ENCODE measurements around the gene CDHR3. TPM values are rescaled to one million over a fixed set of nuclear protein-coding genes. Genes with fewer than 3 reads are reported as not detected.

The CDHR3 gene
- total and polyA plus RNA-seq, 2 of the 8 experiments (the other 6 are each of a cell fraction or from before 2014, with no cell fraction given) = 6.4 to 6.8 TPM

- no peak overlapping the region for H3K23ac ChIP-seq (ENCODE audit: insufficient read length)
- TF ChIP-seq ATF2 (IDR thresholded peaks at IDR 0.05; ENCODE audit: low read length) (no peak), CBX8 (IDR thresholded peaks at IDR 0.05; ENCODE audit: borderline replicate concordance, low read depth, low read length) (no peak), TAF1 (IDR thresholded peaks at IDR 0.05; ENCODE audit: low read depth, low read length) (no peak), ZNF274 (IDR thresholded peaks at IDR 0.05; ENCODE audit: borderline replicate concordance, extremely low read depth, low read length) (no peak), RNF2 (IDR thresholded peaks at IDR 0.05; ENCODE audit: borderline replicate concordance, low read depth, low read length, missing control alignments, poor library complexity, severe bottlenecking) (no peak), BRCA1 (IDR thresholded peaks at IDR 0.05; ENCODE audit: low read depth, low read length) (no peak), BCL11A (IDR thresholded peaks at IDR 0.05; ENCODE audit: low read depth in 2 of 2, low read length in 2 of 2) (no peak), KDM5A (IDR thresholded peaks at IDR 0.05; ENCODE audit: low read length) (no peak), ATF3 (IDR thresholded peaks at IDR 0.05; ENCODE audit: insufficient read depth, low read depth, low read length) (no peak)
- H3K4me2 ChIP-seq (ENCODE audit: insufficient read depth in 1 of 2, low read depth in 2 of 2, low read length in 2 of 2) = no peak overlapping the region
- H3K79me2 ChIP-seq (ENCODE audit: control insufficient read depth in 1 of 2, insufficient read depth in 2 of 2, low read length in 2 of 2) = no peaks in the 10 kb centered on the region
- no peak overlapping the region for H2BK120ac ChIP-seq (replicated peaks; ENCODE audit: low read depth, low read length)
- no peak overlapping the region for H3K4me3 ChIP-seq (ENCODE audit: extremely low read depth in 1 of 4, insufficient read depth in 2 of 4, low read depth in 3 of 4, low read length in 4 of 4)
- no peak for FAIRE-seq
- H3K9me3 ChIP-seq (ENCODE audit: insufficient read depth in 2 of 2, low read depth in 1 of 2, low read length in 1 of 2) = no peaks in the 10 kb centered on the region
- no peak overlapping the region for H3K18ac ChIP-seq (ENCODE audit: extremely low read depth, low read length)
- H3K56ac ChIP-seq (replicated peaks; ENCODE audit: insufficient read length, low read depth, low read length) = no peak overlapping the region
- no peak overlapping the region for H3K14ac ChIP-seq (ENCODE audit: insufficient read length)
- H2BK15ac ChIP-seq (ENCODE audit: low read length) = no peak overlapping the region
- no peaks in the 10 kb centered on the region for H3K79me1 ChIP-seq (ENCODE audit: low read depth, low read length)
- ChIA-PET CTCF (ENCODE audit: partially characterized antibody) (interaction anchor here (1.0 to 2.3 kb wide), 4 partner anchors 11 to 85 kb away, joined by 3 to 6 read pairs (median 5); no protein-coding TSS in a partner anchor), POLR2A (ENCODE audit: partially characterized antibody) (interaction anchor here (3.8 kb wide), 1 partner anchor 10 kb away, joined by 15 read pairs; no protein-coding TSS in a partner anchor)
- H2AFZ ChIP-seq (ENCODE audit: low read length) = no peak overlapping the region
- H3K4ac ChIP-seq (replicated peaks; ENCODE audit: insufficient read length, low read depth, low read length) = no peak overlapping the region
- H4K91ac ChIP-seq (replicated peaks; ENCODE audit: insufficient read length, low read length) = no peak overlapping the region
- H3K9ac ChIP-seq (replicated peaks in 1 of 4; ENCODE audit: extremely low read depth in 1 of 4, low read depth in 3 of 4, low read length in 3 of 4) = no peak overlapping the region
- no peak overlapping the region for H2BK20ac ChIP-seq (ENCODE audit: low read length)
- no peak for DNase-seq (ENCODE audit: low read depth in 1 of 2, low spot score in 2 of 2)
- H2AK5ac ChIP-seq (ENCODE audit: low read depth, low read length) = no peak overlapping the region
- no peak overlapping the region for H2BK12ac ChIP-seq (ENCODE audit: low read depth, low read length)
- no peak overlapping the region for H4K8ac ChIP-seq (ENCODE audit: extremely low read depth, insufficient read depth, low read length)
- WGBS, 2 experiments (ENCODE audit: extremely low coverage in 1 of 2, insufficient coverage in 1 of 2, insufficient read length in 1 of 2, insufficient replicate concordance in 2 of 2, low coverage in 1 of 2, low lambda C conversion rate in 2 of 2, missing lambda C conversion rate in 1 of 2) = 96% methylated on average over 18 of the region's 18 CpGs; no CpG with 5 or more reads in 1 of the 2 experiments
- no peak overlapping the region for H4K5ac ChIP-seq (ENCODE audit: insufficient read length, low read depth, low read length)
- no peaks in the 10 kb centered on the region for H3K4me1 ChIP-seq (replicated peaks in 1 of 4; ENCODE audit: control insufficient read depth in 3 of 4, insufficient read depth in 4 of 4, low read length in 3 of 4)
- no peak overlapping the region for H2BK5ac ChIP-seq (ENCODE audit: low read depth, low read length)
- no peaks in the 10 kb centered on the region for H4K20me1 ChIP-seq (replicated peaks in 1 of 2; ENCODE audit: control insufficient read depth in 1 of 2, insufficient read depth in 2 of 2, low read length in 2 of 2)
- H3K27me3 ChIP-seq (replicated peaks in 1 of 4; ENCODE audit: control insufficient read depth in 3 of 4, extremely low read depth in 1 of 4, insufficient read depth in 3 of 4, low read length in 3 of 4) = no peaks in the 10 kb centered on the region
- H3K27ac ChIP-seq (ENCODE audit: low read depth, low read length) = no peak overlapping the region
- no peaks in the 10 kb centered on the region for H3K23me2 ChIP-seq (ENCODE audit: low read depth, low read length)
- H3K36me3 ChIP-seq (ENCODE audit: control insufficient read depth in 2 of 4, insufficient read depth in 4 of 4, low read length in 3 of 4) = no peaks in the 10 kb centered on the region
Measured at GRCh38 chr7:106082087-106082854, 119.2 kb downstream of the CDHR3 start.
